Left forelimb (tissue), 1 donor: ENCODE data around the gene NNAT.
"Not testable (repeated sequence)": the region's sequence is repeated elsewhere in the genome, so short reads cannot be mapped to it uniquely, and the experiment has no call there.

Experiments
- DNase-seq: peaks from one replicate; pipeline ENCODE4 v3.0.0-alpha.2; 2018; ENCODE audit warnings: low spot score

Gene NNAT

GRCh38 chr20:37541326-37541725 is 20.3 kb downstream of the NNAT start:
- no peak for DNase-seq

GRCh38 chr20:37542281-37542680 is 21.2 kb downstream of the NNAT start:
- DNase-seq = no peak

GRCh38 chr20:37543828-37544227 is 22.8 kb downstream of the NNAT start:
- no peak for DNase-seq

- no peak for DNase-seq
These were observed 23.3 kb downstream of the NNAT start for GRCh38 chr20:37544386-37544785.

GRCh38 chr20:37545516-37545915 is 24.5 kb downstream of the NNAT start:
- DNase-seq = no peak

GRCh38 chr20:37547912-37548311 is 26.9 kb downstream of the NNAT start:
- DNase-seq = no peak

- not testable (repeated sequence) for DNase-seq
These were observed 29.3 kb downstream of the NNAT start for GRCh38 chr20:37550101-37550920.

- DNase-seq = not testable (repeated sequence)
These were observed 30.6 kb downstream of the NNAT start for GRCh38 chr20:37551660-37552059.

- DNase-seq = no peak
These were observed 31.4 kb downstream of the NNAT start for GRCh38 chr20:37552415-37552814.

- not testable (repeated sequence) for DNase-seq
These were observed 33.8 kb downstream of the NNAT start for GRCh38 chr20:37554721-37555298.

- DNase-seq = no peak
These were observed 35.5 kb downstream of the NNAT start for GRCh38 chr20:37556538-37556937.

- no peak for DNase-seq
These were observed 37.3 kb downstream of the NNAT start for GRCh38 chr20:37558306-37558705.

- no peak for DNase-seq
These were observed 37.7 kb downstream of the NNAT start for GRCh38 chr20:37558779-37559178.

GRCh38 chr20:37559312-37560027 is 38.4 kb downstream of the NNAT start:
- DNase-seq = no peak

GRCh38 chr20:37560629-37561028 is 39.6 kb downstream of the NNAT start:
- no peak for DNase-seq

GRCh38 chr20:37562695-37563480 is 41.8 kb downstream of the NNAT start:
- no peak for DNase-seq

- no peak for DNase-seq
These were observed 43.0 kb downstream of the NNAT start for GRCh38 chr20:37564016-37564387.

- DNase-seq = peak; percentile 72
These were observed 43.5 kb downstream of the NNAT start for GRCh38 chr20:37564388-37565133.

GRCh38 chr20:37565134-37565811 is 44.2 kb downstream of the NNAT start:
- no peak for DNase-seq

- DNase-seq = no peak
These were observed 45.7 kb downstream of the NNAT start for GRCh38 chr20:37566590-37567330.
